Muscle of leg (tissue), 11 donors: ENCODE measurements around the gene TUBG2. TPM values are rescaled to one million over a fixed set of nuclear protein-coding genes. Genes with fewer than 3 reads are reported as not detected.

Experiments
- DNase-seq: peaks from one replicate; pipeline ENCODE4 v3.0.0; 2013
- H3K27ac ChIP-seq: one replicate; pipeline ENCODE4 v1.5.1; 2013; ENCODE audit warnings: mild to moderate bottlenecking, low read length, control low read depth
- H3K27me3 ChIP-seq: one replicate; pipeline ENCODE4 v1.6.1; 2013; ENCODE audit warnings: low read length; ENCODE audit not compliant: control insufficient read depth, insufficient read depth
- H3K36me3 ChIP-seq: one replicate; pipeline ENCODE4 v1.6.1; 2013; ENCODE audit warnings: low read length; ENCODE audit not compliant: control insufficient read depth, insufficient read depth
- H3K4me1 ChIP-seq: one replicate; pipeline ENCODE4 v1.6.1; 2013; ENCODE audit warnings: low read length; ENCODE audit not compliant: control insufficient read depth, insufficient read depth
- H3K4me3 ChIP-seq: one replicate; pipeline ENCODE4 v1.5.1; 2013; ENCODE audit warnings: low read length, control low read depth
- H3K9me3 ChIP-seq: replicated peaks from 2 replicates; pipeline ENCODE4 v1.6.1; 2013; ENCODE audit warnings: low read depth, low read length; ENCODE audit not compliant: control insufficient read depth
- WGBS: methylation state at CpG from one replicate; pipeline ENCODE4 v1.1.5; 2013; ENCODE audit warnings: missing lambda C conversion rate; ENCODE audit not compliant: insufficient coverage; 5-methylcytosine and 5-hydroxymethylcytosine counted together
- polyA plus RNA-seq, 8 donors: library from polyadenylated mRNA; unstranded; fragments of 120-200 nt; gene quantifications; one replicate each; pipeline versions ENCODE4 v1.2.1 to v1.2.3, GENCODE V29; 2013; ENCODE audit warnings: inconsistent platforms in 1 of 8, low replicate concordance in 1 of 8; ENCODE audit not compliant: insufficient read length in 8 of 8, insufficient read depth in 1 of 8
- total RNA-seq: library from RNA; stranded (reverse); fragments of 120-200 nt; gene quantifications from one replicate; pipeline ENCODE4 v1.2.4, GENCODE V29; 2013

TUBG2 gene
- total and polyA plus RNA-seq, 9 donors, result 8.7 to 19.2 (median 14.1) TPM

GRCh38 chr17:42676424-42677011 lies 17.4 kb downstream of the TUBG2 start, which contains the start of gene PLEKHH3:
Gene PLEKHH3 (minus strand): TSS chr17:42676994. CDS start chr17:42676563, 431 bp downstream.
- peaks cover 18% of the 10 kb centered on the region for H3K27me3 ChIP-seq
- H3K9me3 ChIP-seq, result no peaks in the 10 kb centered on the region
- peak within 1 kb of the TSS; percentile 84 for H3K4me3 ChIP-seq
- DNase-seq, result no peak
- peaks cover 65% of the 10 kb centered on the region for H3K4me1 ChIP-seq
- peak within 1 kb of the TSS; percentile 98 for H3K27ac ChIP-seq
- under 1% methylated on average over 44 of the region's 51 CpGs for WGBS
- H3K36me3 ChIP-seq, result peaks cover 30% of the 10 kb centered on the region

GRCh38 chr17:42677012-42677857 lies 18.2 kb downstream of the TUBG2 start:
- Histone ChIP-seq H3K4me1 (peaks cover 66% of the 10 kb centered on the region), H3K27me3 (peaks cover 20% of the 10 kb centered on the region), H3K4me3 (peak overlapping the region; percentile 84), H3K9me3 (no peaks in the 10 kb centered on the region), H3K36me3 (peaks cover 23% of the 10 kb centered on the region), H3K27ac (peak overlapping the region; percentile 98)
- 4% methylated on average over 7 of the region's 33 CpGs for WGBS
- DNase-seq, result peak; percentile 100

GRCh38 chr17:42677921-42678781 lies 19.1 kb downstream of the TUBG2 start:
- no peaks in the 10 kb centered on the region for H3K9me3 ChIP-seq
- peaks cover 74% of the 10 kb centered on the region for H3K4me1 ChIP-seq
- H3K36me3 ChIP-seq, result peaks cover 14% of the 10 kb centered on the region
- WGBS, result 0% methylated on average over 38 of the region's 53 CpGs
- peak; percentile 94 for DNase-seq
- peaks cover 29% of the 10 kb centered on the region for H3K27me3 ChIP-seq
- peak overlapping the region; percentile 98 for H3K27ac ChIP-seq
- peak overlapping the region; percentile 76 for H3K4me3 ChIP-seq

- 14% methylated on average over 5 of the region's 18 CpGs for WGBS
- H3K27ac ChIP-seq, result peak overlapping the region; percentile 98
- peak overlapping the region; percentile 31 for H3K4me3 ChIP-seq
- H3K4me1 ChIP-seq, result peaks cover 74% of the 10 kb centered on the region
- peak; percentile 76 for DNase-seq
- H3K9me3 ChIP-seq, result no peaks in the 10 kb centered on the region
- H3K27me3 ChIP-seq, result peaks cover 37% of the 10 kb centered on the region
- H3K36me3 ChIP-seq, result peaks cover 5% of the 10 kb centered on the region
These were observed 19.9 kb downstream of the TUBG2 start for GRCh38 chr17:42678951-42679491.

GRCh38 chr17:42679492-42680330 lies 20.6 kb downstream of the TUBG2 start:
- peak; percentile 89 for DNase-seq
- H3K9me3 ChIP-seq, result no peaks in the 10 kb centered on the region
- peaks cover 39% of the 10 kb centered on the region for H3K27me3 ChIP-seq
- H3K4me3 ChIP-seq, result peak overlapping the region; percentile 34
- no peaks in the 10 kb centered on the region for H3K36me3 ChIP-seq
- peak overlapping the region; percentile 98 for H3K27ac ChIP-seq
- 5% methylated on average over 78 of the region's 78 CpGs for WGBS
- H3K4me1 ChIP-seq, result peaks cover 70% of the 10 kb centered on the region

GRCh38 chr17:42680331-42680808 lies 21.3 kb downstream of the TUBG2 start:
- 38% methylated on average over 18 of the region's 20 CpGs for WGBS
- peaks cover 64% of the 10 kb centered on the region for H3K4me1 ChIP-seq
- H3K9me3 ChIP-seq, result no peaks in the 10 kb centered on the region
- peak; percentile 67 for DNase-seq
- peak overlapping the region; percentile 34 for H3K4me3 ChIP-seq
- H3K27ac ChIP-seq, result peak overlapping the region; percentile 98
- H3K27me3 ChIP-seq, result peaks cover 44% of the 10 kb centered on the region
- no peaks in the 10 kb centered on the region for H3K36me3 ChIP-seq

- Histone ChIP-seq H3K9me3 (no peaks in the 10 kb centered on the region), H3K4me3 (peak within 1 kb of the TSS; percentile 53), H3K27me3 (peaks cover 59% of the 10 kb centered on the region), H3K27ac (peak within 1 kb of the TSS; percentile 82), H3K4me1 (peaks cover 66% of the 10 kb centered on the region), H3K36me3 (peaks cover 2% of the 10 kb centered on the region)
- WGBS, result 1% methylated on average over 18 of the region's 22 CpGs
- peak; percentile 89 for DNase-seq
These were observed 23.1 kb downstream of the TUBG2 start, which contains the start of gene CNTNAP1 for GRCh38 chr17:42681976-42682721. Gene CNTNAP1 (plus strand): TSS chr17:42682531. CDS start chr17:42682830, 299 bp downstream.

GRCh38 chr17:42682722-42683403 lies 23.8 kb downstream of the TUBG2 start:
- peak overlapping the region; percentile 82 for H3K27ac ChIP-seq
- peaks cover 59% of the 10 kb centered on the region for H3K4me1 ChIP-seq
- 1% methylated on average over 33 of the region's 34 CpGs for WGBS
- peaks cover 66% of the 10 kb centered on the region for H3K27me3 ChIP-seq
- peaks cover 2% of the 10 kb centered on the region for H3K36me3 ChIP-seq
- H3K9me3 ChIP-seq, result no peaks in the 10 kb centered on the region
- H3K4me3 ChIP-seq, result peak overlapping the region; percentile 53
- DNase-seq, result peak; percentile 79
